Epidermal melanocyte (primary cell): ENCODE data around the gene TUT4.
A peak's percentile ranks its signal among the peaks of the same experiment; 100 is the strongest.

ENCODE experiments used
- DNase-seq: peaks from one replicate; pipeline ENCODE4 v3.0.0; 2011; ENCODE audit warnings: low spot score; ENCODE audit not compliant: insufficient read length

Gene TUT4

DNA sequence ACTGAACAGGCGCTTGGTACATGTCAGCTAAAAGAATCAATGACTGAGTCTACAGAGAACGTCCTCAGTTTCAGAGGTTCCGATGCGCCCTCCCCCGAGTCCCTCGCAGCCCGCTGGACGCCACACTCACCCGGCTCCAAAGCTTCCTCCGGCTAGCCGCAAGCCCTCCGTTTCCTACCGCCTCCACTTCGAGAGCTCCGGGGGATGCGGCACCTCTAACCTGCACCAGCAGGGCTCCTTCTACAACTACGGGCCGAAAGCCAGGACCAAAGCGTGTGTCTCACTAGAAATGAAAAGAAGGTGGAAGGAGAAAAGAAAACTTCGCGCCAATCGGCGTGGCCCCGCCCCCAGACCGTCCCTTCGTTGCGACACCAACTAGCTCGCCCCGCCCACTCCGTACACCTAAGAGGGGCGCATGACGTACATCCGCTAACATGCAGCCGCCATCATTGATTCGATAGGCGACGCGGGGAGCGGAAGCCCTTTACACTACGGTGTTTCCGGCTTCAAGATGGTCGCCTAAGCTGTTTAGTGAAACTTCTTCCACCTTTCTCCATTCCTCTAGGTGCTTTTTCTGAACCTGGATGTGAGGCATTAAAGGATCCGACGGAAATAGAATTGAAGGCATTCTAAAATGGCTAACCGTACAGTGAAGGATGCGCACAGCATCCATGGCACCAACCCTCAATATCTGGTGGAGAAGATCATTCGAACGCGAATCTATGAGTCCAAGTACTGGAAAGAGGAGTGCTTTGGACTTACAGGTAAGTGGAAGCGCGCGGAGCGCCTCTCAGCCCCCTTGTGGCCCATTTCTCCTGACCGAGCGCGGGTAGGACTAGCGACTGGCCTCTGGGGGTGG lies 148.5 kb downstream of the TUT4 start, which contains the start of the genes ORC1 and PRPF38A:
ORC1 (minus strand) TSS at position 308 of the 859 bp plus-strand sequence. CDS start 2,200 bp downstream, outside the sequence.
PRPF38A (plus strand) TSS at position 487 of the 859 bp plus-strand sequence; CDS start at position 635, 148 bp downstream.
- peak; percentile 96 for DNase-seq

DNA sequence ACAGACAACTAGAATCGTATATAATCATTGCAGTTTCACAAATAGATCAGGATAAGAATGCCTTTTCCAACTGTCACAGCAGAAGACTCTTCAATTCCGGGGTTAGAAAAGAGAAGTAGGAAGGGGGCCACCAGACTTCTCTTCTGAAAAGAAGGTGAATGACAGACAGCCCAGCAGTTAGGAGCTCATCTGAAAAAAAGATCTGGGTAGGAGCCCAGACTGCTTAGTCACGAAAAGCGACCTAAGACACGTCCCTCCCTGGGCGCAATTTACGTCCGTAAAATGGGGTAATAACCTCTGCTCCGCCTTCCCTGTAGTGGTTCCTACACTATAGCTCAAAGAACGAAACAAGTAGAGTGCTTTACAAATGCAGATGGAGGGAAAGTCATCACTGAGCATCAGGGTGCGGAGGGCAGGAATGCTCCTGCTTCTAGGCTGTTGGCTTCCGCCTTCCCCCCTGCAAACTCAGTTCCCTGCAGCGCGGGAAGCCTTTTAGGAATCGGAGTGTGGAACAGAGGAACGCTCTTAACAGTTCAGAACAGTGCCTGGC lies 149.3 kb downstream of the TUT4 start:
- DNase-seq = no peak

DNA sequence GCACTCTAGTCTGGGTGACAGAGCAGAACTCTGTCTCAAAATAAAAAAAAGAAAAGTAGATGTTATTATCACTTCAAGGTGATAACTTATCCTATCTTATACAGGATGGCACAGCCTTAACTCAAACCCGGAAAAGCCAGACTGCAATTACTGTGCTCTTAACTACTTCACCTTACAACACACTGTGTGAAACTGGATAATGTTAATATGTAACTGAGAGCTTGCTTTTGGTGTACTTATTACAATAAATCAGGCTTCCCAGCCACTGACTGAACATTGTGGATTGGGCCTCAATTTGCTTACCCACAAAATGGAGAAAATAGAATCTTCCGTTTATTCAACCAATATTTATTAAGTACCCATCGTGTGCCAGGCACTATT lies 150.0 kb downstream of the TUT4 start:
- no peak for DNase-seq

DNA sequence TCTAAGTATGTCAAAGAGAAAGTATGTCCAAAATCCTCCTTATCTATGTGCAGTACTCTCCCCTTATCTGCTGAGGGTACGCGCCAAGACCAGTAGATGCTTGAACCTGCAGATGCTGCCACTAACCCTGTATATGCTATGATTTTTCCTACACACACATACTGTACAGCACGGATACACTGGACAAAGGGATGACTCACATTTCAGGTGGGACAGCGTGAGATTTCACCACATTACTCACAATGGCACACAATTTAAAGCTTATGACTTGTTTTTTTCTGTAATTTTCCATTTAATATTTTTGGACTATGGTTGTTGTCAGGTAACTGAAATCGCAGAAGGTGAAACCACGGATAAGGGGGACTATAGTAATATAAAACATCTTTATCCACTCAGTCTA lies 152.8 kb downstream of the TUT4 start:
- no peak for DNase-seq

DNA sequence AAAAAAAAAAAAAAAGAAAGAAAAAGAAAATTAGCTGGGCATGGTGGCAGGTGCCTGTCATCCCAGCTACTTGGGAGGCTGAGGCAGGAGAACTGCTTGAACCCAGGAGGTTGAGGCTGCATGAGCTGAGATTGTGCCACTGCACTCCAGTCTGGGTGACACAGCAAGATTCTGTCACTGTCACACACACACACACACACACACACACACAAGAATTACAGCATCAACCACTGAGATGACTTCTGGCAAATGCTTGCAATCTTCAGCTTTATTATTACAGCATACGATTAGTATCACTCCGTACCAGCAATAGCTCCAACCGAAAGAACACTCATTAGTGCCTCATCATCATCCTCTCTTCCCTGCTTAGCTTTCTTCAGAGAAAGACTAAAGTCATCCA lies 153.3 kb downstream of the TUT4 start:
- DNase-seq = no peak

DNA sequence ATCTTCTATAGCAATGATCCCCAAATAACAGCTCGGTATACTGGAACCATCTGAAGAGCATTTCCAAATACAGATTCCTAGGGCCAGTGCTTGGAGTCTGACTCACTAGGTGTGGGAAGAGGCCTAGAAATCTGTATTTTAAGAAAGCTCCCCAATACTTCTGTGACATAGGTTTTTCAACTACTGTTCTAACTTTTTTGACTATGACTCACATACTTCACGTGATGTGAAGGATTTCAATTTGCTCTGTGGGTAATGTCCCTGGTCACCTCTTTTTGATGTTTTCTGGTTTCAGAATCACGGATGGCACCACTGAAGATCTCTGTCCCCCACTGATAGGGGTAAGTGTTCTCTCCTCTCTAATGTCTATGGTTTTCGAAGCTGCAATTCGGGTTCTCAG lies 159.7 kb downstream of the TUT4 start:
- no peak for DNase-seq

DNA sequence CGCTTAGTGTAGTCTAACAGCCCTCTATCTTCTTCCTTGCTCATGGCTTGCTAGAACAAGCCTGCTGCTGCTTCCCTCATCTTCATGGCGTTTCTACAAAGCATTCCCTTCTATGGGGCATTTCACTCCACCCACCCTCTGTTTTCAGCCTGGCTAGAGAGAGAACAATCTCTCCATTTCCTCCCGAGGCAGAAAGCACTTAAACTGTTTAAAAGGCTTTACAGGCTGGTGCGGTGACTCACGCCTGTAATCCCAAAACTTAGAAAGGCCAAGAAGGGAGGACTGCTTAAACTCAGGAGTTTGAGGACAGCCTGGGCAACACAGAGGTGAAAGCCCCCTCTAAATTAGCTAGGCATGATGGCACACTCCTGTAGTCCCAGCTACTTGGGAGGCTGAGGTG lies 166.4 kb downstream of the TUT4 start:
- DNase-seq = no peak

DNA sequence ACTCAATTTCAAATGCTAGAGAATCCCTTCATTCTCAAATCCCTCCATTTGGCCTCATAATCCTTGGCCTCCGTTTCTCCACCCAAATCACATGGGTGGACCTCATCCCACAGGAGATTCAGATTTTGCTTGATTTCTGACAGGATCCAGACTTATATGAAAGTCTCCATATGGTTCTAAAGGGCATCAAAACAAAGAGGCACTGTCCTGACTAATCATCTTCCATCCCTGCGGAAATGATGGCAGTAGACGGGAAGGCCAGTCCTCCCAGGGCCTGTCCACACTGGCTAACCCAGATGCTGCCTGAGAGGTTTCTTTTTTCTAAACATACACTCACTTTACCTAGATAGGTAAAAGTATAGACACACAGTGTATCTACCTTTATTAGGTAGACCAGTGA lies 167.5 kb downstream of the TUT4 start:
- DNase-seq = no peak
